ENCODE measurements around the gene HOXD8. TPM values are rescaled to one million over a fixed set of nuclear protein-coding genes. Genes with fewer than 3 reads are reported as not detected.

HOXD8 gene
- total RNA-seq, 4 donors from 2014 or later, result 2.4 to 8.9 (median 6.0) TPM

GRCh38 chr2:176156807-176157498, 27.4 kb downstream of the HOXD8 start, which contains the start of gene HOXD3:
Gene HOXD3 (plus strand): TSS chr2:176157307. CDS start chr2:176169115, 11,808 bp downstream.
- 18 to 19% methylated on average over 48 of the region's 48 CpGs for WGBS, 2 donors
- peak in 1 of 2 donors; percentile 68 for DNase-seq (ENCODE audit: low spot score in 2 of 2)
- no peak for TF ChIP-seq POLR2A (IDR thresholded peaks at IDR 0.05)
- TF ChIP-seq, protein P1, sequence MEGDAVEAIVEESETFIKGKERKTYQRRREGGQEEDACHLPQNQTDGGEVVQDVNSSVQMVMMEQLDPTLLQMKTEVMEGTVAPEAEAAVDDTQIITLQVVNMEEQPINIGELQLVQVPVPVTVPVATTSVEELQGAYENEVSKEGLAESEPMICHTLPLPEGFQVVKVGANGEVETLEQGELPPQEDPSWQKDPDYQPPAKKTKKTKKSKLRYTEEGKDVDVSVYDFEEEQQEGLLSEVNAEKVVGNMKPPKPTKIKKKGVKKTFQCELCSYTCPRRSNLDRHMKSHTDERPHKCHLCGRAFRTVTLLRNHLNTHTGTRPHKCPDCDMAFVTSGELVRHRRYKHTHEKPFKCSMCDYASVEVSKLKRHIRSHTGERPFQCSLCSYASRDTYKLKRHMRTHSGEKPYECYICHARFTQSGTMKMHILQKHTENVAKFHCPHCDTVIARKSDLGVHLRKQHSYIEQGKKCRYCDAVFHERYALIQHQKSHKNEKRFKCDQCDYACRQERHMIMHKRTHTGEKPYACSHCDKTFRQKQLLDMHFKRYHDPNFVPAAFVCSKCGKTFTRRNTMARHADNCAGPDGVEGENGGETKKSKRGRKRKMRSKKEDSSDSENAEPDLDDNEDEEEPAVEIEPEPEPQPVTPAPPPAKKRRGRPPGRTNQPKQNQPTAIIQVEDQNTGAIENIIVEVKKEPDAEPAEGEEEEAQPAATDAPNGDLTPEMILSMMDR (IDR thresholded peaks at IDR 0.05), result no peak
- intact Hi-C loops (cut with DNase I; ENCODE audit: low total_unique reads), result no loop called here
- no peak within 1 kb of the TSS for H3K4me3 ChIP-seq (ENCODE audit: low read depth, poor library complexity, severe bottlenecking)

GRCh38 chr2:176157499-176158185, 28.1 kb downstream of the HOXD8 start:
- DNase-seq (ENCODE audit: low spot score in 2 of 2), result peak in 1 of 2 donors; percentile 79
- 12 to 20% methylated on average over 43 of the region's 43 CpGs for WGBS, 2 donors
- no peak for TF ChIP-seq POLR2A (IDR thresholded peaks at IDR 0.05)
- TF ChIP-seq, protein P1 (IDR thresholded peaks at IDR 0.05), result no peak
- H3K4me3 ChIP-seq (ENCODE audit: low read depth, poor library complexity, severe bottlenecking), result no peak overlapping the region
- intact Hi-C loops (cut with DNase I; ENCODE audit: low total_unique reads), result no loop called here

- intact Hi-C loops (cut with DNase I; ENCODE audit: low total_unique reads), result no loop called here
- DNase-seq (ENCODE audit: low spot score in 2 of 2), result peak in 1 of 2 donors; percentile 74
- no peak overlapping the region for H3K4me3 ChIP-seq (ENCODE audit: low read depth, poor library complexity, severe bottlenecking)
- TF ChIP-seq POLR2A (IDR thresholded peaks at IDR 0.05), result no peak
- 27 to 38% methylated on average over 22 of the region's 22 CpGs for WGBS, 2 donors
Observed at GRCh38 chr2:176158186-176158591, 28.7 kb downstream of the HOXD8 start.

DNA sequence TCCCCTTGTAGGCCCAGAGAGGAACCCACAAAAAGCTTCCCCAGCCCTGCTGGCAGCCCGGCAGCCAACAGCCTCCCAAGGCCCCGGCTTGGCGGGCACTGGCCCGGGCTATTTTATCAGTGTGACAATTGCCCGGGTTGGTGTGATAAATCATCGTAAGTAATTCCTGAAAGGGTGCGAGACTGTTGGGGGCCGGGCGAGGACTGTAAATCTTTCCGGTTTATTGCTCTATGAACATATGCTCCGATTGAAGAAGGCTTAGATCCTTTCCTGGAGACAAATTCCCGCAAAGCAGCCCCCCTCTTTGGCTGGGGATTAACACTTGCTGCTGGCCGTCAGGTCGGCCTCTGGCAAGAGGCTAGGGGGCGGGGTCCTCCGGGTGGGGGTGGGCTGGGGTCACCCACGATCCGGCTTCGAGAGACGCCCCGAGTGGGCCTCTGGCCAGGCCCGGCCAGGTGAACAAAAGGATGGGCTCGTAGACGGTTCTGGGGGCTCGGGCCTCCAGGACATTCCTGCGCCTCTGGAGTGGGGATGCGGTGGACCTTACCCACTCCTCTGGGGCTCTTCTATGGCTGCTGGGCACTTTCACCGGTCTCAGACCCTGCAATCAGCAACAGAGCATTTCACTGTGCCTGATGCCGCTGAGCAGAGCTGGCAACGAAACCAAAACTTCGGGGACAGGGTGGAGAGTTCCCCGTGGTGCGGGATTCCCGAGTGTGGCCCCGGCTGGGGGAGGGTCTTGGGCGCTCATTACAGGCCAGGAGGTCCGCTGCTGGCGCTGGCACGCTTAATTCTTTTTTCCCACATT, 29.6 kb downstream of the HOXD8 start:
- peak in 1 of 2 donors; percentile 78 for DNase-seq (ENCODE audit: low spot score in 2 of 2)
- H3K4me3 ChIP-seq (ENCODE audit: low read depth, poor library complexity, severe bottlenecking), result no peak overlapping the region
- intact Hi-C loops (cut with DNase I; ENCODE audit: low total_unique reads), result no loop called here
- TF ChIP-seq, protein P1 (IDR thresholded peaks at IDR 0.05), result no peak
- TF ChIP-seq POLR2A (IDR thresholded peaks at IDR 0.05), result no peak
- 32 to 40% methylated on average over 36 to 37 of the region's 39 CpGs for WGBS, 2 donors

DNA sequence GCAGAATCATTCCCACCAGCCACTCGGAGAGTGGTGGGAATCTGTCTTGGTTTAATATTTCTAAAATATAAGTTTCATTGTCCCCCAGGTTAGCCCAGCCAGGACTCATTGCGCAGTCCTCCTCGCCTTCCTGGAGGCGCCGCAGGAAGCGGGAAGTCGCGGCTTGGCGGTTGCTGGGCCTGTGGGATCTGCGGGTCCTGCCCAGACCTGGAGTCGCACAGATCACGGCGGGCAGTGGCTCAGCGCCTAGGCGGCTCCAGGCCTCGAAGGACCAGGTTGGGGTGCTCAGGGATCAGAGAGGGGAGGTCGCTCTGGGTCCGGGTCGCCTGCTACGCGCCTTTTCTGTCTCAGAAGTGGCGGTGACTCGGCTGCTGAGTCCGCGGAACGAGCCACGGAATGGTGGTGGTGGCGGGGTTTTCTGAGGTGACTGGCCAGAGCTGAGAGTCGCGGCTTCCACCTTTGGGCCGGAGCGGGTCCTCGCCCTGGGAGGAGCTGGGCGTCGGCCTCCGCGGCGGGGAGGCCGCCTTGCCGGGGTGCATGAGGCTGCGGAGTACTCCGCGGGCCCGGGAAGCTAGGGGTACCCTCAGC, 30.3 kb downstream of the HOXD8 start:
- no peak overlapping the region for H3K4me3 ChIP-seq (ENCODE audit: low read depth, poor library complexity, severe bottlenecking)
- intact Hi-C loops (cut with DNase I; ENCODE audit: low total_unique reads), result no loop called here
- no peak for TF ChIP-seq POLR2A (IDR thresholded peaks at IDR 0.05)
- TF ChIP-seq, protein P1 (IDR thresholded peaks at IDR 0.05), result no peak
- peak in 1 of 2 donors; percentile 79 for DNase-seq (ENCODE audit: low spot score in 2 of 2)
- WGBS, 2 donors, result 44 to 46% methylated on average over 22 to 43 of the region's 44 CpGs

Data from lower leg skin (tissue), 4 donors.